BLaER1 (cell line): ENCODE results near the gene TRAPPC2L.
A peak's percentile ranks its signal among the peaks of the same experiment; 100 is the strongest.

Experiments
- H3K27ac ChIP-seq: shearing (Covaris generic); formaldehyde crosslinking; 2 replicates; pipeline ENCODE4 v1.8.1; 2022
- H3K27me3 ChIP-seq: shearing (Covaris generic); formaldehyde crosslinking; 2 replicates; pipeline ENCODE4 v1.8.1; 2022
- H3K36me3 ChIP-seq: shearing (Covaris generic); formaldehyde crosslinking; 2 replicates; pipeline ENCODE4 v1.8.1; 2022
- H3K4me1 ChIP-seq: shearing (Covaris generic); formaldehyde crosslinking; 2 replicates; pipeline ENCODE4 v1.8.1; 2022
- H3K4me2 ChIP-seq: shearing (Covaris generic); formaldehyde crosslinking; 2 replicates; pipeline ENCODE4 v1.8.1; 2022
- H3K4me3 ChIP-seq: shearing (Covaris generic); formaldehyde crosslinking; 2 replicates; pipeline ENCODE4 v1.8.1; 2022
- H3K9ac ChIP-seq: shearing (Covaris generic); formaldehyde crosslinking; 2 replicates; pipeline ENCODE4 v1.8.1; 2022
- H3K9me3 ChIP-seq: shearing (Covaris generic); formaldehyde crosslinking; 2 replicates; pipeline ENCODE4 v1.8.1; 2022
- H4K20me1 ChIP-seq: shearing (Covaris generic); formaldehyde crosslinking; 2 replicates; pipeline ENCODE4 v1.8.1; 2022
- Cebpa-rat ChIP-seq: shearing (Covaris generic); IDR thresholded peaks from 2 replicates; pipeline ENCODE4 v1.8.1; 2022

Gene TRAPPC2L

GRCh38 chr16:88903267-88903666, 46.3 kb downstream of the TRAPPC2L start:
- Histone ChIP-seq H3K4me1 (peaks cover 98% of the 10 kb centered on the region), H3K27me3 (peaks cover 4% of the 10 kb centered on the region; the same call in 1 of the 2 replicates), H3K9ac (no peak overlapping the region), H4K20me1 (peaks cover 100% of the 10 kb centered on the region), H3K36me3 (peaks cover 46% of the 10 kb centered on the region), H3K27ac (no peak overlapping the region), H3K4me2 (peak overlapping the region; percentile 86; the same call in 1 of the 2 replicates), H3K4me3 (no peak overlapping the region), H3K9me3 (no peaks in the 10 kb centered on the region)
- no peak for TF ChIP-seq Cebpa-rat

GRCh38 chr16:88904676-88905365, 47.9 kb downstream of the TRAPPC2L start:
- no peak for TF ChIP-seq Cebpa-rat
- no peak overlapping the region for H3K27ac ChIP-seq
- no peaks in the 10 kb centered on the region for H3K9me3 ChIP-seq
- peaks cover 98% of the 10 kb centered on the region for H3K4me1 ChIP-seq
- no peak overlapping the region for H3K9ac ChIP-seq
- no peak overlapping the region for H3K4me3 ChIP-seq
- peaks cover 4% of the 10 kb centered on the region; the same call in 1 of the 2 replicates for H3K27me3 ChIP-seq
- peaks cover 58% of the 10 kb centered on the region for H3K36me3 ChIP-seq
- peaks cover 100% of the 10 kb centered on the region for H4K20me1 ChIP-seq
- peak overlapping the region; percentile 51 for H3K4me2 ChIP-seq

GRCh38 chr16:88905563-88905962, 48.6 kb downstream of the TRAPPC2L start:
- peaks cover 100% of the 10 kb centered on the region for H4K20me1 ChIP-seq

GRCh38 chr16:88906020-88906419, 49.1 kb downstream of the TRAPPC2L start:
- TF ChIP-seq Cebpa-rat = no peak
- Histone ChIP-seq H4K20me1 (peaks cover 100% of the 10 kb centered on the region), H3K27ac (no peak overlapping the region; the same call in 1 of the 2 replicates), H3K4me2 (peak overlapping the region; percentile 53), H3K9me3 (no peaks in the 10 kb centered on the region), H3K27me3 (no peaks in the 10 kb centered on the region), H3K9ac (no peak overlapping the region), H3K4me1 (peaks cover 98% of the 10 kb centered on the region), H3K4me3 (no peak overlapping the region), H3K36me3 (peaks cover 53% of the 10 kb centered on the region)

More at GRCh38 chr16:88905563-88905962, 48.6 kb downstream of the TRAPPC2L start:
- TF ChIP-seq Cebpa-rat = no peak
- Histone ChIP-seq H3K4me3 (no peak overlapping the region), H3K4me1 (peaks cover 98% of the 10 kb centered on the region), H3K9me3 (no peaks in the 10 kb centered on the region), H3K4me2 (peak overlapping the region; percentile 53), H3K36me3 (peaks cover 57% of the 10 kb centered on the region), H3K9ac (no peak overlapping the region), H3K27ac (no peak overlapping the region), H3K27me3 (peaks cover 2% of the 10 kb centered on the region; the same call in 1 of the 2 replicates)

GRCh38 chr16:88906535-88907105, 49.7 kb downstream of the TRAPPC2L start:
- no peak for TF ChIP-seq Cebpa-rat
- no peaks in the 10 kb centered on the region for H3K27me3 ChIP-seq
- H3K9ac ChIP-seq = no peak overlapping the region
- H3K9me3 ChIP-seq = no peaks in the 10 kb centered on the region
- peaks cover 47% of the 10 kb centered on the region; the same call in 1 of the 2 replicates for H3K36me3 ChIP-seq
- H3K4me3 ChIP-seq = no peak overlapping the region
- peaks cover 98% of the 10 kb centered on the region for H3K4me1 ChIP-seq
- H3K27ac ChIP-seq = 0 out of 2 replicates have a peak overlapping the region, but pooled peaks have one; percentile 4
- peaks cover 100% of the 10 kb centered on the region for H4K20me1 ChIP-seq
- peak overlapping the region; percentile 53 for H3K4me2 ChIP-seq

GRCh38 chr16:88907768-88908167, 50.8 kb downstream of the TRAPPC2L start:
- Histone ChIP-seq H3K4me3 (no peak overlapping the region), H3K4me2 (peak overlapping the region; percentile 53), H3K9ac (peak overlapping the region; percentile 19; the same call in 1 of the 2 replicates), H4K20me1 (peaks cover 100% of the 10 kb centered on the region), H3K9me3 (no peaks in the 10 kb centered on the region), H3K27ac (peak overlapping the region; percentile 46; the same call in 1 of the 2 replicates), H3K36me3 (peaks cover 40% of the 10 kb centered on the region; the same call in 1 of the 2 replicates), H3K27me3 (no peaks in the 10 kb centered on the region), H3K4me1 (peaks cover 98% of the 10 kb centered on the region)
- TF ChIP-seq Cebpa-rat = no peak

GRCh38 chr16:88908307-88908706, 51.4 kb downstream of the TRAPPC2L start:
- Histone ChIP-seq H4K20me1 (peaks cover 100% of the 10 kb centered on the region), H3K4me1 (peaks cover 98% of the 10 kb centered on the region), H3K36me3 (peaks cover 41% of the 10 kb centered on the region), H3K27ac (no peak overlapping the region), H3K9ac (no peak overlapping the region), H3K27me3 (no peaks in the 10 kb centered on the region), H3K4me3 (no peak overlapping the region), H3K4me2 (peak overlapping the region; percentile 53), H3K9me3 (no peaks in the 10 kb centered on the region)
- TF ChIP-seq Cebpa-rat = no peak

GRCh38 chr16:88909431-88910210, 52.7 kb downstream of the TRAPPC2L start:
- H3K27me3 ChIP-seq = no peaks in the 10 kb centered on the region
- TF ChIP-seq Cebpa-rat = no peak
- H3K36me3 ChIP-seq = peaks cover 40% of the 10 kb centered on the region
- no peaks in the 10 kb centered on the region for H3K9me3 ChIP-seq
- H3K4me1 ChIP-seq = peaks cover 99% of the 10 kb centered on the region
- H3K9ac ChIP-seq = no peak overlapping the region
- H3K27ac ChIP-seq = no peak overlapping the region
- peaks cover 100% of the 10 kb centered on the region for H4K20me1 ChIP-seq
- peak overlapping the region; percentile 90; the same call in 1 of the 2 replicates for H3K4me2 ChIP-seq
- H3K4me3 ChIP-seq = no peak overlapping the region

GRCh38 chr16:88910284-88911135, 53.6 kb downstream of the TRAPPC2L start:
- H4K20me1 ChIP-seq = peaks cover 93% of the 10 kb centered on the region
- H3K9me3 ChIP-seq = no peaks in the 10 kb centered on the region
- H3K4me3 ChIP-seq = no peak overlapping the region
- peaks cover 92% of the 10 kb centered on the region for H3K4me1 ChIP-seq
- peaks cover 36% of the 10 kb centered on the region for H3K36me3 ChIP-seq
- H3K27me3 ChIP-seq = no peaks in the 10 kb centered on the region
- TF ChIP-seq Cebpa-rat = no peak
- peak overlapping the region; percentile 32; the same call in 1 of the 2 replicates for H3K9ac ChIP-seq
- H3K4me2 ChIP-seq = peak overlapping the region; percentile 90
- H3K27ac ChIP-seq = peak overlapping the region; percentile 39; the same call in 1 of the 2 replicates
